ENCODE data around the gene GPX7.

GPX7 gene

GRCh38 chr1:52623812-52624211, 21.6 kb downstream of the GPX7 start:
- peaks cover 9% of the 10 kb centered on the region for H3K4me1 Mint-ChIP-seq
- H3K9me3 Mint-ChIP-seq = peaks cover 14% of the 10 kb centered on the region
- H3K27ac Mint-ChIP-seq = no peak overlapping the region
- no peak for TF ChIP-seq CTCF (IDR thresholded peaks at IDR 0.05; ENCODE audit: unreplicated experiment in 3 of 3)
- H3K36me3 Mint-ChIP-seq (ENCODE audit: low read depth) = peaks cover 15% of the 10 kb centered on the region
- no peaks in the 10 kb centered on the region for H3K27me3 Mint-ChIP-seq (ENCODE audit: low read depth)
- H3K4me3 Mint-ChIP-seq = no peak overlapping the region

- H3K36me3 Mint-ChIP-seq (ENCODE audit: low read depth) = peaks cover under 1% of the 10 kb centered on the region
- no peak overlapping the region for H3K4me3 Mint-ChIP-seq
- H3K4me1 Mint-ChIP-seq = peaks cover 29% of the 10 kb centered on the region
- no peak for TF ChIP-seq CTCF (IDR thresholded peaks at IDR 0.05; ENCODE audit: unreplicated experiment in 3 of 3)
- H3K27ac Mint-ChIP-seq = no peak overlapping the region
- peaks cover 9% of the 10 kb centered on the region for H3K27me3 Mint-ChIP-seq (ENCODE audit: low read depth)
- H3K9me3 Mint-ChIP-seq = peaks cover 4% of the 10 kb centered on the region
Observed at GRCh38 chr1:52627028-52627427, 24.9 kb downstream of the GPX7 start.

GRCh38 chr1:52628614-52629324, 26.6 kb downstream of the GPX7 start:
- H3K27ac Mint-ChIP-seq = peak overlapping the region; percentile 81 to 90 (median 86)
- no peaks in the 10 kb centered on the region for H3K9me3 Mint-ChIP-seq
- peaks cover 21% of the 10 kb centered on the region for H3K27me3 Mint-ChIP-seq (ENCODE audit: low read depth)
- no peak for TF ChIP-seq CTCF (IDR thresholded peaks at IDR 0.05; ENCODE audit: unreplicated experiment in 3 of 3)
- H3K36me3 Mint-ChIP-seq (ENCODE audit: low read depth) = no peaks in the 10 kb centered on the region
- H3K4me3 Mint-ChIP-seq = peak overlapping the region in 1 of 3 experiments; percentile 39
- peaks cover 29% of the 10 kb centered on the region for H3K4me1 Mint-ChIP-seq

GRCh38 chr1:52629325-52629643, 27.1 kb downstream of the GPX7 start:
- no peaks in the 10 kb centered on the region for H3K9me3 Mint-ChIP-seq
- peaks cover 29% of the 10 kb centered on the region for H3K4me1 Mint-ChIP-seq
- H3K27ac Mint-ChIP-seq = peak overlapping the region; percentile 81 to 90 (median 86)
- H3K4me3 Mint-ChIP-seq = peak overlapping the region in 1 of 3 experiments; percentile 39
- no peak for TF ChIP-seq CTCF (IDR thresholded peaks at IDR 0.05; ENCODE audit: unreplicated experiment in 3 of 3)
- H3K36me3 Mint-ChIP-seq (ENCODE audit: low read depth) = no peaks in the 10 kb centered on the region
- H3K27me3 Mint-ChIP-seq (ENCODE audit: low read depth) = peaks cover 26% of the 10 kb centered on the region

- Mint-ChIP-seq H3K36me3 (ENCODE audit: low read depth) (no peaks in the 10 kb centered on the region), H3K4me3 (no peak overlapping the region), H3K9me3 (no peaks in the 10 kb centered on the region), H3K27me3 (ENCODE audit: low read depth) (peaks cover 30% of the 10 kb centered on the region), H3K4me1 (peaks cover 29% of the 10 kb centered on the region), H3K27ac (peak overlapping the region in 1 of 3 experiments; percentile 90)
- no peak for TF ChIP-seq CTCF (IDR thresholded peaks at IDR 0.05; ENCODE audit: unreplicated experiment in 3 of 3)
Observed at GRCh38 chr1:52629667-52630066, 27.5 kb downstream of the GPX7 start.

- peaks cover 31% of the 10 kb centered on the region for H3K4me1 Mint-ChIP-seq
- no peak for TF ChIP-seq CTCF (IDR thresholded peaks at IDR 0.05; ENCODE audit: unreplicated experiment in 3 of 3)
- H3K9me3 Mint-ChIP-seq = no peaks in the 10 kb centered on the region
- H3K27me3 Mint-ChIP-seq (ENCODE audit: low read depth) = peaks cover 33% of the 10 kb centered on the region
- H3K36me3 Mint-ChIP-seq (ENCODE audit: low read depth) = no peaks in the 10 kb centered on the region
- H3K27ac Mint-ChIP-seq = peak overlapping the region; percentile 74 to 90 (median 85)
- peak overlapping the region; percentile 72 to 81 (median 76) for H3K4me3 Mint-ChIP-seq
Observed at GRCh38 chr1:52631759-52632331, 29.7 kb downstream of the GPX7 start.

All from nephron (organoid).